Measurements from ENCODE around the gene CEP128.

The CEP128 gene

DNA sequence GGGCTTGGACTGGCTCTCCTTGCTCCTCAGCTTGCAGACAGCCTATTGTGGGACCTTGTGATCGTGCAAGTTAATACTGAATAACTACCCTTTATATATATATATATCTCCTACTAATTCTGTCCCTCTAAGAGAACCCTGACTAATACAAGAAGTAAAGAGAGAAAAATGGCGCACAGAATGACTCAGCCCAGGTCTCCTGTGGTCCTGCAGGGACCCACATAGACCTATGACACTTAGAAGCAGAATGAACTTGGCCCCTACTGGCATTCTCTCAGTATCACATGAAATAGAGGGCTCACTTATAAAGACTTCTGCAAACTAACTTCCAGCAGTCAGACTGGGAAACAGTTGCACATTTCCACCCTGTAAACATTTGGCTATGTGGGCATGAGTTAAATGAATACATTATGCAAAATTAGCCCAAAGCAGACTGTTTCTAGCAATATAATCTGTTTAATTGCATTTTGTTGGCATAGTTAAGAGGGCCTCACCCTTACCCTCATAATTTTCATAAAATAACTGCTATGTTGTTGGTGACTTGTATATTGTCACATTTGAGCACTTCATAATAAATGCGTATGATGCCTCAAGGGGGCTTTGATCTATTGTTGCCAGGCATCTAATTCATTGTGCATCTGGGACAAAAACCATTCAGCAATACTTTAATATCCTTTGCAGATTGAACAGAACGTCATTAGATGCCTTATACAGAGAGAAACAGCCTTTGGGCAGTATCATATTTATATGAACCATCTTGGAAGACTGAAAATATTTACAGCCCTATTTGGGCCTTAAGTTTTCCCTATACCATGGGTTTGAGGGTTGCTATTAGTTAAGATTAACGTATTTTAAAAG, 380.5 kb downstream of the CEP128 start:
- DNase-seq (ENCODE audit: low read depth in 3 of 3, low spot score in 1 of 3) = no peak

DNA sequence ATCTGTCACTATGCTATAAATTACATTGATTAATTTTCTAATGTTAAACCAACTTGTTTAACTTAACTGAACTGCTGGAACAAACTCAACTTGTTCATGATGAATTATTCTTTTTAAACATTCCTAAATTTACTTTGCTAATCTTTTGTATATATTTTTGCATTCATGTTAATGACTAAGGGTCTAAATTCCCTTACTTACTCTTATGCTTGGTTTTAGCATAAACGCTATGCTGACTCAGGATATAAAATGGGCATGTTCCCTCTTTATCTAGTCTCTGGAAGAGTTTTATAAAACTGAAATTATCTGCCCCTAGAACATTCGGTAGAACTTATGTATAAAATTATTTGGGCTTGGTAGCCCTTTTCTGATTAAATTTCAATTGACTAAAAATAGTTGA, 387.4 kb downstream of the CEP128 start:
- DNase-seq (ENCODE audit: low read depth in 3 of 3, low spot score in 1 of 3) = no peak

DNA sequence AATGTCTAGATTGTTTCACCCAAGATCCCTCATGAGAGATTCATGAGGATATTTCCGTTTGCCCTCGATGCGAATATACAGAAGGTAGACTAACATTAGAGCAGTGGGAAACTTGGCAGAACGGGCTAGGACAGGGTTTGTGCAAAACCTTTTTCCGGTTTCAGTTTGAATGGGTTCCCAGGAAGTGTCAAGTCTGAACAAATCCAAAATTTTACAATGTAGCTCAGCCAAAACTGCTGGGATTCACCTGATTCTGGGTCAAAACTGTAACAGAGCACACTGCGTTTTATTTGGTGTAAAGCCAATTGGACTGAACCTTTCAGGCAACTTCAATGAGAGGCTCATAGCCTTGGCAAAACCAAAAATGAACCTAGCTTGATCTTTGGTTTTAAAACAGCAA, 392.4 kb downstream of the CEP128 start:
- DNase-seq (ENCODE audit: low read depth in 3 of 3, low spot score in 1 of 3) = no peak

DNA sequence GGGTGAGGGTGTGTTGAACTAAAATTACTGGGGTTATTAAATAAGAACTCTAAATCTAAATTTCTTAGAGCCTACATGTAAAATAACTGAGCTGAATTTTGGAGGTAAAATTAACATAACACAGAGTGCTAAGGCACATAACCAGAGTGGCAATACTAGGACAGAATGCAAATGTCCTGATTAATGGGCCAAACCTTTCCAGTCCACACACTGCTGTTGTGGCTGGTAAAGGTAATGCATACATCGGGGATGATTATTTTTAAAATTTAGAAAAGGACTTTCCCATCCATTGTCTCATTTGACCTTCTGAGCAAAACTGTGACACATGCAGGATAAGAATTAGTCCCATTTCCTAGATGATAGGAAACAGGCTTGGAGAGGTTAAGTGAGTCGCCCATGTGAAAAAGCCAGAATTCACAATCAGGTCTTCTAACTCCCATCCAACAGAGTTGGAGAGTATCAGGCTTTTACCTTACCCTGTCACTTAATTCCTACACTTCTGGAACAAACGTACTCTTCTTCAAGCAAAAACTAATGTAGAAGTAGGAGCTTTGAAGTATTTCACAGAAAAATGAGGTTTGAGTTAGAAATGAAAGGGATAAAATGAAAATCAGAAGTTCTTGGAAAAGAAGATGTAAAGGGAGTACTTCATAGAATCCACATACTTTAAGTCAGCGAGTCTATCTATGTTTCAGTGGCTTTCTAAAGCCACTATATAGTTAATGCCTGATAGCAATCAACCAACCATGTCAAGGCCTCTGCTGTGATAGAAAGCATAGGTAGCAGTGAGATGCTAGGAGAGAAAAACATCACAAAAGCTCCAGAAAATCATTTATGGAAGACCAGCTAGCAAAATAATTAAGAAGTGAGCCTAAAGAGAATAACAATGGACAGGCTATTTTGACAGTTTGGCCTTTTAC, 395.3 kb downstream of the CEP128 start:
- DNase-seq (ENCODE audit: low read depth in 3 of 3, low spot score in 1 of 3) = no peak

DNA sequence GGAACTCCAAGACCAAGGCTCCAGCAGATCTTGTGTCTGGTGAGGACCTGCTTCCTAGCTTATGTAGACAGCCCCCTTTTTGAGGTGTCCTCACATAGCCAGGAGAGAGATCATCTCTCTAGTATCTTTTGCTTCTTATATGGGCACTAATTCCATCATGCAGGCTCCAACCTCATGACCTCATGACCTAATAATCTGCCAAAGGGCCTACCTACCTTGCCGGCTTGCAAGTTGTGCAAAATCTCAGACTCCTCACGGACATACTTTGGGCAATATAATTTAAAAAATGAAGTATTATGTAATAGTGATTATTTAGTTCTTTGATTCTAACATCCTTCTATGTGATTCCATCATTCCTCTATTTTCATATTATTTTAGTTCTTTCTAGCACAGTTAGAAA, 397.2 kb downstream of the CEP128 start:
- DNase-seq (ENCODE audit: low read depth in 3 of 3, low spot score in 1 of 3) = no peak

DNA sequence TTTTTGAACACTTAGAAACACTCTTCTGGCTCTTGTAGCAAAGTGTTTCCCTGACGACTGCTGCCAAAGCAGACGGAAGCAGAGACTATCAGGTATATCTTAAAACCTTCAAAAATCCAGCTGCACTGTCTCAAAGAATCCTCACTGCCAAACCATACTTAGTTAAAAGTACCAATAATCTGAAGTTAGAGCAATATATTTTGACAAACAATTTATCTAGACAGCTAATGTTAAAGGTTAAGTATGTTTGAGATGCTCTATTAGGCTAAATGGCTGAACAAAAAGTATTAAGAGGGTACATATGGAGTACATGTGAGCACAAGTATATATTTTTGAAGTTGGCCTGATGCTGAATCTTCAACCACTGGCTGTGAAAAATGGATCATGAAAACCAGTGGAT, 398.3 kb downstream of the CEP128 start:
- DNase-seq (ENCODE audit: low read depth in 3 of 3, low spot score in 1 of 3) = no peak

DNA sequence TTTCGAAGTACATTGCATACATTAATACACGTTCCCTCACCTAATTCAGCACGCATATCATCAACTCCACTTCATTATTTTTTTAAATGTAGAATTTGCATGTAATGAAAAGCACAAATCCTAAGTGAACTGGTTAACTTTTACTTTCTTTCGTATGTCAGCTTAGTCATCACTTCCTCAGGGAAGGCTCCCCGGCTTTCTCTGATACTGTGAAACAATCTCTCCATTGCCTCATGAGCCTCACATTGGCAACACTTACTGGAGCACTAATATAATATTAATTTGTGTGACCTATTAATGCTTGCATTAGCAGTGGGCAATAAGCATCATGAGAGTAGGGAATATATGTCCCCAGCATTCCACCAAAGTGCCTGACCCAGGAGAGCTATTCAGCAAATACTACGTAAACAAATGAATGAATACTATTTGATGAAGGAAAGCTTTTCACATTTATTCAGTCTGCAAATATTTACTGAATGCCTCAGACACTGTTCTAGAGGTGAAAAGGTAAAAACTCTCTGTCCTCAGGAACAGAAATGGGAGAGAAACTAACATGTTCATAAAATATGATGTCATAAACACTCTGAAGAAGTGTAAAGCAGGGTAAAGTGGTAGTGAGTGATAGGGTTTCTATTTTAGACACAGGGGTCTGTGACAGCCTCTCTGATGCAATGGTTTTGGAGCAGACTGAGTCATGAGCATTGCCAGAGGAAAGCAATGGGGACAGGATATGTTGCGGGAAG, 402.7 kb downstream of the CEP128 start:
- DNase-seq (ENCODE audit: low read depth in 3 of 3, low spot score in 1 of 3) = no peak

DNA sequence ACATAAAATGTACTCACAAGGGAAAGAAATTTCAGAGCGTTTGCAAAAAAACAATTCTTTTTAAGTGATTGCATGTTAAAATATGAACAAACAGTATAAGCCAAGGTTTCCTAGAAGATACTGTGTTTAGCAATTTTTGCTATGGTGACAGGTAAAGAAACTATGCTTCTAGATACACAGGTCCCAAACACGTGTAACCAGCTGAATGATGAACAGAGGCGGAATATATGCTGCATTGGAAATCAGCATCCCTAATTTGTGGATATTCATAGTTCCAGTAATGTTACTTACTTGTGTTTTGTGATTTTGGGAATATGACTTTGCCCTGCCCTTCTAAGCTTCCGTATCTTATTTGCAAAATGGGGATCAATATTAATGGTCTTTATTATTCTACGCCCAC, 403.9 kb downstream of the CEP128 start:
- no peak for DNase-seq (ENCODE audit: low read depth in 3 of 3, low spot score in 1 of 3)

DNA sequence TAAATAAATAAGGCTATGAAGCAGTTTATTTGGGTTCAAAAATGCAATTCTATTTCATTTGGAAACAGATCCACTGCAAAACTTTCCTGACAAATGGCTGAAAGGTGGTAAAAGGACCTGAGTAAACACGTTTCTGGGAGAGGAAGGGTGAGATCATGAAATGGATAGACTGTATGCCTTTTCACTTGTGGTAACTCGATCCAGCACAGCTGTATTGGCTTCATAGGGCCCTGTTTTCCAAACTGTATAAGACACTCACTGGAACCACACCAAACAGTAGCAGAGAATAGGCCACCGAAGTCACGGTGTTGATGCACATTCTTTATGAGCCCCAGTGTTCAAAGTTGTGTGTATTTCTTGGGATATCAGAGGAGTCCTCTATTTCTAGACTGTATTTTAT, 405.1 kb downstream of the CEP128 start:
- no peak for DNase-seq (ENCODE audit: low read depth in 3 of 3, low spot score in 1 of 3)

DNA sequence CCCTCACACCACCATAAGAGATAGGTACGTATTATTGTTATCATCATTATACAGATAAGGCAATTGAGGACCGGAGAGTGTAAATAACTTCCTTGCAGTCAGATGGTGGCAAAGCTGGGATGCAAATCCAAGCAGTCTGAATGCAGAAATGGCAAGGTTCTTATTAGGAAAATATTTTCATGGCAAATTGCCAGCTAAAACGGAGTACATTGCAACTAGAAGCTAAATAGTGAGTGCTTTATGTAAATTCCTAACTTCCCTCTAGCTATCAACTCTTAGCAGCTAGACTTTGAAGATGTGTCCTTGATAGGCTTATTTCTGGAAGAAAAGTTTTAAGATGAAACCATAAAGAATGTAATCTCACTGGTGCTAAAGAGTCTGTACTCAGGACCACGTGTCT, 406.4 kb downstream of the CEP128 start:
- no peak for DNase-seq (ENCODE audit: low read depth in 3 of 3, low spot score in 1 of 3)

DNA sequence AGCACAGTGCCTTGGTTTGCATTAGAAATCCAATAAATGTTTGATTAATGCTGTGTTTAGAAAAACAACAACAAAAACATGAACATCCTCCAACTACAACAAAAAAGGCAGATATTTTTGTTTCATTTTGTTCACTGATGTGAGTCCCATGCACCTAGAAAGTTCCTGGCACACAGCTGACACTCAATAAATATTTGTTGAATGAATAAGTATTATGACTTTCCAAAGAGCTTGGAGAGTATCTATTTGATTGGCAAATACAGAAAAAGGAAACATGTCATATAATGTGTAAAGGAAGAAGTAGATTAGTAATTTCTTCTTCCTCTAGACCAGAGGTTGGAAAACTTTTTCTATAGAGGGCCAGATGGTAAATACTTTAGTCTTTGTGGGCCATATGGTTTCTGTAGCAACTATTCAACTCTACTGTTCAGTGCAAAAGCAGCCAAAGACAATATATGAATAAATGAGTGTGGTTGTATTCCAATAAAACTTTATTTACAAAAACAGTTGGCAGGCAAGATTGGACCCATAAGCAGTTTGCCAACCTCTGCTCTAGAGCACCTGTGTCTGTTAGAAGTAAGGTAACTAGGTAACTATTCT, 417.9 kb downstream of the CEP128 start:
- no peak for DNase-seq (ENCODE audit: low read depth in 3 of 3, low spot score in 1 of 3)

DNA sequence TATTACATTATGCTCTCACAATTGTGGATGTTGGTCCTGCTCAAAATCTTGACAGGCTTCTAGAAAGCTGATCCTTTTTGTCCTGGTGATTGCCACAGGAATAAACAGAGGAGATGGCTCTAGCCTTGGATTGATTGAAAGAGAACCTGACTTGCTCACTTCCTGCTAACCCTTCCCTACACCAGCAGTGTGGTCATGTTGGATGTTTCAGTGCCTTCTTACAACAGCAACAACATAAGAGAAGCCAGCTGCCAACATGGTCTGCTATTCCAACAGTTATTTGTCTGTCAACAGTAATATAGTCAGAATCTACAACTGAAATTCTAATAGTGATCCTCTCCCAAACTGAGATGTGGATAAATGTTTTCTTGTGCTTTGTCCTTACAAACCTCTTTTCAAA, 418.6 kb downstream of the CEP128 start:
- DNase-seq (ENCODE audit: low read depth in 3 of 3, low spot score in 1 of 3) = no peak

DNA sequence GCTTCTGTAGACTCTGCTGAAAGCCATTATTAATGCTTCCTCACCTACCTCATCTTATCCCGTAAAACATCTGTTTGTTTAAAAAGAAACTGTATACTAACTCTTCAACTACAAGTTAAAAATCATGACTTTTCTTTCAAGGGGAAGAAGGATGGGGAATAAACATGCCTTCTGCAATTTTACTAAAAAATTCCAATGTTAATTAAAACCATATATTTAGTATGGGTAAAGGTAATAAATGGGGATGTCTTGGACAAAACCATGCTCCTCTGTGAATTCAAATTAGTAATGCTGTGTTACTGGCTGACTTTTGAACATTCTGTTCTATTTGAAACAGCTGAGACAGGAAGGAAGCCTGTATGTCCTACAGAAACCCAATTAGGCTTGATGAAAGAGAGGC, 419.1 kb downstream of the CEP128 start:
- DNase-seq (ENCODE audit: low read depth in 3 of 3, low spot score in 1 of 3) = no peak

DNA sequence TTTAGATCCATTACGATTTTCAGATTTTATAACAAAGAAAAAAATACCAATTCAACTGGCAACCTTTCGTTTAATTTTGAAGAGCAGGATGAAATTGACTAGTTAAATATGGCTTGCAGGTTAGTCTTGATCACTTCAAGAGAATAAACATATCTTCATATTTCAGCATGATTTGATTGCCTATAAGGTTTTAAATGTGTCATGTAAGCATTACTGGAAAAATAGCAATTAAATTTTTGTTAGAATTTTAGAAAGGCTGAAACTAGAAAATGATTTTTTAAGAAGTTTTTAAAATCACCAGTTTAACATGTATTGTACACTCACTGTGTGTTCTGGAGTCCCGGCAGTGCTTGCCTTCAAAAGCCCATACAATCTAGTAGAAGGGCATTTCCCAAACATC, 420.1 kb downstream of the CEP128 start:
- no peak for DNase-seq (ENCODE audit: low read depth in 3 of 3, low spot score in 1 of 3)

DNA sequence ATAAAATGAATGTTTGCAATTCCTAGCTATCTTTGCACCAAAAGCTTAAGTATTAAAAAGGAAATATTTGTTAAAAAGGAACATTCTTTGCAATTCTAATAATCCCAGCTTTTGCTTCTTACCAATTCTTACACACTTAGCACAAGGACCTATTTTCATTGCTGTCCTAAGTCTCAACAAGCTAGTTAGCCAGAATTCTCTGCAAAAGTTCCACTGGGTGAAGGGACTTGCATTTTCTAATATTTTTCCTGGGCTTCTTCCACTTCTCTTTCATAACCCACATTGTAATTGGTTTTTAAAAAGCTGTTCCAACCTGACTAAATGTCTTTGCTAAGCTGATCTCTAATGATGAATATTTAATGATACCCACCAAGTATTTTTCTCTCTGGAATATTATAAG, 422.5 kb downstream of the CEP128 start:
- DNase-seq (ENCODE audit: low read depth in 3 of 3, low spot score in 1 of 3) = no peak

DNA sequence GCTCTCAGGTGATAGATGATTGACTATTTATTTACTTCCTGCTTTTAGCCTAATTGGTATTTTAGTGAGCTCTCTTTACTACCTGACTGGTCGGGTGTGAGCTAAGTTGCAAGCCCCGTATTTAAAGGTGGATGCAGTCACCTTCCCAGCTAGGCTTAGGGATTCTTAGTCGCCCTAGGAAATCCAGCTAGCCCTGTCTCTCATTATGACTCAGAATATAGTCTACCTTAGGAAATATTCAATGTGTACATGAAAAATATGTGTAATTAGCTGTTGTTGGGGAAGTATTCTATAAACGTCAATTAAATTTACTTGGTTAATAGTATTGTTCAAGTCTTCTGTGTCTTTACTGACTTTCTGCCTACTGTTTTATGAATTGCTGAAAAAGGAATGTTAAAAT, 423.4 kb downstream of the CEP128 start:
- DNase-seq (ENCODE audit: low read depth in 3 of 3, low spot score in 1 of 3) = no peak

DNA sequence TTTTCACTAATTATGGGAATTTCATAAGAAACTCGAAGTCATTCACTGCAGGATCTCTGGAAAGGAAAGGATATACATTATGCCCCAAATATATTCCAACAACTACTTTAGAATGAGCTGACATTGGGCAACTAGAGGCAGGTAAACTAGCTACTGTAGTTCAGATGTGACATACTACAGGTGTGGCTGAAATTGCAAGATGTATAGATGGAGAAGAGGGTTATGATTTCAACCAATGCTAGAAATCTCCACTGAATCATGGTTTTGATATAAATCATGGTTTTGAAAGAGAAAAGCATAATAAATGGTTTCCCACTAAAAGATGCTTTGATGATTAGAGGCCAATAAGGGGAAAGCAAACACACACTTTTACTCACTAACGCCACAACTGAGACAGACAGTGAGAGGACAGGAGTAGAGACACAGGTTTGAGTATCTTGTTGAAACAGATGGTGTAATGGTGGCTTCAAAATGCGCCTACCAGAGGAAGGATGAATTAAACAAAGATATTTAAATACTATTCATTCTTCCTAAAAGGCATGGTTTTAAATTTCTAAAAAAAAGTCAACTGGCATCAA, 434.2 kb downstream of the CEP128 start:
- DNase-seq (ENCODE audit: low read depth in 3 of 3, low spot score in 1 of 3) = no peak

DNA sequence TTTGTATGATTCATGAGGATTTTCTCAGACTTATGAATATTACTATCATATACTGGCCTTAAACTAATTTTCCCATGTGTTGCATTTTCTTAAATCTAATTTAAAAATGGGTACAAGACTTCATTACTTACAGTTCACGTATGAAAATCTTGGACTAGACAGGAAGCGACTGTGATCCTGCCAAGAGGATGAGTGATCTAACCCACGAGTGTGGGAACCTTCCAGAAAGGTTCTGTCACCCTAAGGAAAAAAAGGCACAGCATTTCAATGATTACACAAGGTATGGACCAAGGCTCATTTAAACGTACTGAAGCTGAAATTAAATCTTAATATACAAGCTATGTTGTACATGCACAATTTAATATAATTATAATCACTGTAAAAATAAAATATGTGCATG, 436.8 kb downstream of the CEP128 start:
- no peak for DNase-seq (ENCODE audit: low read depth in 3 of 3, low spot score in 1 of 3)

DNA sequence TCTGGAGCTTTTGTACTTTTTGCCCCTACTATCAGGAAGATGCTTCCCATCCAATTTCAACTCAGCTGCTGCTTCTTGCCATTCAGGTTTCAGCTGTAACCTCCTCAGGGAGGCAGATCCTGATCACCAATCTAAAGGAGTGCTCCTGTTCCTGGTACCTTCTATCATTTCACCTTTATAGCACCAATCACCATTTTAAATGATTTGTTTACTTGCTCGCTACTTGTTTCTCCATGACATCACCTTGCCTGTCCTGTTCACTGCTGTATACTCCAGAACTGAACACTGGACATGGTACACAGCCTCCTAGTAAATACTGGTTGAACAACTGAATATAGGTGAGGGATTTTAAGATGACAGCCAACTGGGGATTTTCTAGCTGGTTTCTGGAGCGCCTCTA, 443.0 kb downstream of the CEP128 start:
- DNase-seq (ENCODE audit: low read depth in 3 of 3, low spot score in 1 of 3) = no peak

DNA sequence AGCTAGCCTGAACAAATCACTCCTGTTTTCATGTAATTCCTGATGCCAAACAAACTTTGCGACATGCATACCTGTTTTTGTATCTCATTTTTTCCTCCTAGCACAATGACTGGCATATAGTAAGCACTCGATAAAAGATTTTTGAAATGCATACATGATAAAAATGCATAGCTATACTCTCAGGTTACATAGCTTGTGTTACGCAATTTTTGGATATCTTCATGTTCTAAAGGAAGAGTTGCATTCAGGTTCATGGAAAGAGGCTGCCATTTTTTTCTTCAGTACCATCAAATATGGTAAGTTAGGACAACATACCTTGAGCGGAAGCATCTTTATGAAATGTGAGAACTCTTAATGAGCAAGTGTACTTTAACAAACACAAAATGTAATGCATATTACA, 445.4 kb downstream of the CEP128 start:
- DNase-seq (ENCODE audit: low read depth in 3 of 3, low spot score in 1 of 3) = no peak

DNA sequence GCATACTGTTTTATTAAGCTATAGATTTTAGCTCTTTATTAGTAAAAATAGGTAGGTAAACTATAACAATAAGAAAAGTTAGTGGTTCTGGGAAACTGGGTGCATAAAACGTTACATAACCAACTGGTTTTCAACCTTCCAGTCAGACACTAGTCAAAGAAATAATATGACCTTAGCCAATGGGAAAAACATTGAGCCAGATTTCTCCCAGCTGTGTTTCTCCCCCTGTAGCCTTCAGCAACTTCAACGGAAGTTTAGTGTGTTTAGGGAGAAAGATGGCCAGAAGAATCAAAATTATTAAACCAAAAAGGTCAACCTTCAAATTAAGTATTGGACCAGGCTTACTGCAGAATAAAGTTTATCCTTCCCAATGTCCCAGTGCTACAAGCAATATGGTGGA, 446.8 kb downstream of the CEP128 start:
- no peak for DNase-seq (ENCODE audit: low read depth in 3 of 3, low spot score in 1 of 3)

All from stimulated activated CD4-positive, alpha-beta T cell treated with anti-CD3 and anti-CD28 coated beads, TNF-alpha, amount 100 ng/mL, for 1 hour (primary cell).